PC-9 (cell line): Measurements from ENCODE around the gene NSUN6. TPM values are rescaled to one million over a fixed set of nuclear protein-coding genes. Genes with fewer than 3 reads are reported as not detected.

ENCODE experiments used
- BruUV-seq: library from RNA; stranded (reverse); fragments of 400-500 nt; replicated peaks from 2 replicates; lab custom pipeline; 2021; lab: Mats Ljungman, UMichigan
- CTCF ChIA-PET: fragments of 300-600 bp; sonication (Branson Sonifier 250); formaldehyde crosslinking; loops from one replicate; lab custom pipeline; 2022; ENCODE audit warnings: antibody characterized with exemption; lab: Charles Lee
- POLR2A ChIA-PET: fragments of 300-600 bp; sonication (Branson Sonifier 250); formaldehyde crosslinking; loops from one replicate; lab custom pipeline; 2022; ENCODE audit warnings: antibody characterized with exemption; ENCODE audit not compliant: unreplicated experiment; lab: Charles Lee
- DNase-seq, 2 experiments: peaks; one replicate each; pipeline versions ENCODE4 v3.0.0 to v3.0.0-alpha.2; 2015 to 2022; ENCODE audit warnings: mixed read lengths in 1 of 2
- H2AFZ ChIP-seq: fragments of 200-600 bp; sonication (generic); 2 replicates; pipeline ENCODE4 v1.8.1; 2017; ENCODE audit warnings: antibody characterized with exemption
- H3F3A ChIP-seq: fragments of 200-600 bp; sonication (generic); 2 replicates; pipeline ENCODE4 v1.8.1; 2017; ENCODE audit warnings: antibody characterized with exemption, mild to moderate bottlenecking, low read depth; ENCODE audit not compliant: insufficient read depth
- H3K27ac ChIP-seq: fragments of 200-600 bp; sonication (generic); 2 replicates; pipeline ENCODE4 v1.6.1; 2016; ENCODE audit warnings: mixed run types
- H3K27me3 ChIP-seq: fragments of 200-600 bp; sonication (generic); 2 replicates; pipeline ENCODE4 v1.6.1; 2016; ENCODE audit warnings: low read depth, mixed run types; ENCODE audit not compliant: insufficient read depth
- H3K36me3 ChIP-seq: fragments of 200-600 bp; sonication (generic); 2 replicates; pipeline ENCODE4 v1.6.1; 2016; ENCODE audit warnings: low read depth, mixed run types
- H3K4me1 ChIP-seq: fragments of 200-600 bp; sonication (generic); replicated peaks from 2 replicates; pipeline ENCODE4 v1.6.1; 2016; ENCODE audit warnings: mixed run types; ENCODE audit not compliant: insufficient read depth
- H3K4me2 ChIP-seq: fragments of 200-600 bp; sonication (generic); 2 replicates; pipeline ENCODE4 v1.6.1; 2017; ENCODE audit warnings: mixed run types
- H3K4me3 ChIP-seq: fragments of 200-600 bp; sonication (generic); 2 replicates; pipeline ENCODE4 v1.6.1; 2016; ENCODE audit warnings: mixed run types
- H3K79me2 ChIP-seq: fragments of 200-600 bp; sonication (generic); 2 replicates; pipeline ENCODE4 v1.6.1; 2017; ENCODE audit warnings: low read depth, mixed run types
- H3K9me2 ChIP-seq: fragments of 200-600 bp; sonication (generic); 2 replicates; pipeline ENCODE4 v1.8.1; 2017; ENCODE audit warnings: mild to moderate bottlenecking; ENCODE audit not compliant: insufficient read depth
- H3K9me3 ChIP-seq: fragments of 200-600 bp; sonication (generic); 2 replicates; pipeline ENCODE4 v1.8.1; 2016; ENCODE audit warnings: low read depth; ENCODE audit not compliant: insufficient read depth
- H4K20me1 ChIP-seq: fragments of 200-600 bp; sonication (generic); 2 replicates; pipeline ENCODE4 v1.8.1; 2017; ENCODE audit not compliant: insufficient read depth
- EZH2 ChIP-seq: fragments of 200-600 bp; sonication (generic); IDR thresholded peaks from 2 replicates; pipeline ENCODE4 v1.8.0; 2017; ENCODE audit warnings: antibody characterized with exemption, low read depth
- intact Hi-C: fragments of 100-400 bp; cut with micrococcal nuclease; formaldehyde crosslinking; loops from one replicate; pipeline ENCODE4 v1.10.0; 2022; ENCODE audit not compliant: unreplicated experiment
- total RNA-seq: library from RNA; stranded (reverse); gene quantifications from 2 replicates; pipeline ENCODE4 v1.2.3, GENCODE V29; 2021
- TF ChIP-seq, protein P1 (sequence below): fragments of 200-600 bp; sonication (generic); conservative IDR thresholded peaks from 2 replicates; pipeline ENCODE4 v1.6.1; 2017; ENCODE audit warnings: mixed run types, antibody characterized with exemption, mild to moderate bottlenecking, moderate library complexity

NSUN6 gene
- total RNA-seq, 1 experiment from 2014 or later: 11.9 TPM

DNA sequence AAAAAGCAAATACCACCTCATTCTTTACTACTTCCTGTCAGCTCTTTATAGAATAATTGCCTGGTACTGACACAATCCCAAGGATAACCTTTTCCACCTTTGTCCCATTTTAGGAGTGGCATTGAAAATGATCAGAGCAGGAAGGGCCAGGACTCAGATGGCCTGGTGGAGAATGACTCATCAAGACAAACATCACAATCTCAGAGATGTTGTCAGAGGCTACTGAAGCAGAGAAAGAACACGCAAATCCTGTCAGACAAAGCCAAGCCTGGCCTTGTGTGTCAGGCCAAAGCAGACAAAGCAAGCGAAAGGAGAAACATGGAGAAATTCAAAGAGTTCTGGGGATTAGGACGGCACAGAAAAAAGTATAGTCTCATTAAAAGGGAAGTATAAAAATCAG is 40.9 kb downstream of the NSUN6 start:
- intact Hi-C loops: loop anchor here (1.0 to 5.0 kb wide), 2 partner anchors 42 to 72 kb away; partner anchors contain the start of gene NSUN6
- no TSS peak for BruUV-seq
- Histone ChIP-seq H3K4me3 (no peak overlapping the region), H4K20me1 (no peaks in the 10 kb centered on the region), H3K9me2 (no peaks in the 10 kb centered on the region), H3K27ac (peak overlapping the region; percentile 66), H3K4me2 (peak overlapping the region; percentile 57), H3K79me2 (no peaks in the 10 kb centered on the region), H3F3A (peaks cover 24% of the 10 kb centered on the region), H3K4me1 (peaks cover 55% of the 10 kb centered on the region), H3K9me3 (no peaks in the 10 kb centered on the region), H3K27me3 (no peaks in the 10 kb centered on the region), H3K36me3 (no peaks in the 10 kb centered on the region), H2AFZ (no peak overlapping the region)
- DNase-seq: peak; percentile 55 to 90
- ChIA-PET POLR2A (no interaction called here), CTCF (no interaction called here)
- TF ChIP-seq EZH2: no peak

DNA sequence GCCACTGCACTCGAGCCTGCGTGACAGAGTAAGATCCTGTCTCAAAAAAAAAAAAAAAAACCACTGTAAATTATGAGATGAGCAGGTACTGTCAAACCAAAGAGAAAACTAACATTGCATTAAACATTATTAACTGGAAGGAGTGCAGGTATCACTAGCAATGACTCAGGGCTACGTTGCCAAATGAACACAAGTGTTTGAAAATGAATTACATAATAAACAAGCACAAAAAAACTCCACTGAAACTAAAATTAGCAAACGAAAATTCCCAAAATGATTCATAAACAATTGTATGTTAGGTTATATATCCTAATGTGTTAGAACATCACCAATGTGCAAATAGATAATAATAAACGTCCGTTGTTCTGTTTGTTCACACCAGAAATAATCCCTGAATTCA is 42.8 kb downstream of the NSUN6 start:
- Histone ChIP-seq H3K4me2 (0 out of 2 replicates have a peak overlapping the region, but pooled peaks have one; percentile 53), H3K9me2 (no peaks in the 10 kb centered on the region), H3F3A (peaks cover 24% of the 10 kb centered on the region), H3K4me1 (peaks cover 55% of the 10 kb centered on the region), H3K4me3 (no peak overlapping the region), H3K36me3 (no peaks in the 10 kb centered on the region), H3K27ac (peak overlapping the region; percentile 59), H3K27me3 (no peaks in the 10 kb centered on the region), H3K79me2 (no peaks in the 10 kb centered on the region), H4K20me1 (no peaks in the 10 kb centered on the region), H3K9me3 (no peaks in the 10 kb centered on the region), H2AFZ (no peak overlapping the region)
- intact Hi-C loops: no loop called here
- TF ChIP-seq, protein P1, sequence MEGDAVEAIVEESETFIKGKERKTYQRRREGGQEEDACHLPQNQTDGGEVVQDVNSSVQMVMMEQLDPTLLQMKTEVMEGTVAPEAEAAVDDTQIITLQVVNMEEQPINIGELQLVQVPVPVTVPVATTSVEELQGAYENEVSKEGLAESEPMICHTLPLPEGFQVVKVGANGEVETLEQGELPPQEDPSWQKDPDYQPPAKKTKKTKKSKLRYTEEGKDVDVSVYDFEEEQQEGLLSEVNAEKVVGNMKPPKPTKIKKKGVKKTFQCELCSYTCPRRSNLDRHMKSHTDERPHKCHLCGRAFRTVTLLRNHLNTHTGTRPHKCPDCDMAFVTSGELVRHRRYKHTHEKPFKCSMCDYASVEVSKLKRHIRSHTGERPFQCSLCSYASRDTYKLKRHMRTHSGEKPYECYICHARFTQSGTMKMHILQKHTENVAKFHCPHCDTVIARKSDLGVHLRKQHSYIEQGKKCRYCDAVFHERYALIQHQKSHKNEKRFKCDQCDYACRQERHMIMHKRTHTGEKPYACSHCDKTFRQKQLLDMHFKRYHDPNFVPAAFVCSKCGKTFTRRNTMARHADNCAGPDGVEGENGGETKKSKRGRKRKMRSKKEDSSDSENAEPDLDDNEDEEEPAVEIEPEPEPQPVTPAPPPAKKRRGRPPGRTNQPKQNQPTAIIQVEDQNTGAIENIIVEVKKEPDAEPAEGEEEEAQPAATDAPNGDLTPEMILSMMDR: no peak
- TF ChIP-seq EZH2: no peak
- DNase-seq: no peak
- ChIA-PET POLR2A (no interaction called here), CTCF (interaction anchor here (0.5 to 0.6 kb wide), 2 partner anchors 16 to 43 kb away, joined by 5 to 6 read pairs; partner anchors contain the start of gene NSUN6)
- BruUV-seq: no TSS peak

DNA sequence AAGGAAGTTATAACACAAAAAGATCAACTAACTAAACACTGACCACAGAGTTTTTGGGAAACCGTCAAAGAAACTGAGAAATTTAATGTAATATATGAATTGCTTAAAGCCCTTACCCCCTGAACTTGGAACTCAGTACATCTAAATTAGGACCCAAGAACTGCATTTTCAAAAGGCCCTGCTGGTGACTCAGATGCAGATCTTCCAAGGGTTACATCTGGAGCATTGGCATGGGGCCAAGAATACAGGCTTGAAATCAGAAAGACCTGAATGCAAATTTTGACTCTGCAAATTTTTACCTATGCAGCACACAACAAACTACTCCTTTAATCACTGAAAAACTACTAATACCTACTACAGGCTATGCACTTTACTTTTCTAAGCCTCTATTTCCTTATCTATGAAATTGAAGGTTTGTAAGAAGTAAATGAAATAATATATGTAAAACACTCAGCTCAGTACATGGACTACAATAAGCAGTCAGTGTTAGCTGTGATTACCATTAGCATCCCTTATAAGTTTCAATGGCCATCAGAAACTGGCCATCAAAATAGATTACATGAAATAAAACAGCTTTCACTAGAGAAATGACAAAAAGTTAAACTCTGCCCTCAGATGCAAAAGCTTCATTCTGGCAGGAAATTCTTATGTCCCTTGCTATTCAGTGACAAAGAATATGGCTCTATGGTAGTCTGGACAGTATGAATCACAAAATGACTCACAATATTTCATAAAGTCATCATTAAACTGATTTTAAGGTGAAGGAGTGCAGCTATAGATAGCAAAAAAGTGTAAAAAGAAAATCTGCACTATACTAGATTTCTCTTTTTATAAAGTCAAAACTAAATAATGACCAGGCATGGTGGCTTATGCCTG is 43.6 kb downstream of the NSUN6 start:
- H3K27ac ChIP-seq: peak overlapping the region; percentile 59
- peak overlapping the region; percentile 53 for H3K4me2 ChIP-seq

More for the DNA sequence above, 43.6 kb downstream of the NSUN6 start:
- no peaks in the 10 kb centered on the region for H3K27me3 ChIP-seq
- no peaks in the 10 kb centered on the region for H4K20me1 ChIP-seq
- ChIA-PET POLR2A (interaction anchor here (0.5 kb wide), 1 partner anchor 50 kb away, joined by 9 read pairs; no protein-coding TSS in a partner anchor), CTCF (interaction anchor here (0.6 kb wide), 1 partner anchor 44 kb away, joined by 6 read pairs; the partner anchor contains the start of gene NSUN6)
- peaks cover 55% of the 10 kb centered on the region for H3K4me1 ChIP-seq
- H3K79me2 ChIP-seq: no peaks in the 10 kb centered on the region
- H3K36me3 ChIP-seq: no peaks in the 10 kb centered on the region
- H3K4me3 ChIP-seq: no peak overlapping the region
- H2AFZ ChIP-seq: no peak overlapping the region
- DNase-seq: peak; percentile 46 to 52
- H3K9me3 ChIP-seq: no peaks in the 10 kb centered on the region
- peaks cover 24% of the 10 kb centered on the region for H3F3A ChIP-seq
- intact Hi-C loops: no loop called here
- H3K9me2 ChIP-seq: no peaks in the 10 kb centered on the region
- no peak for TF ChIP-seq EZH2
- TF ChIP-seq, protein P1: no peak
- no TSS peak for BruUV-seq
